Subcutaneous adipose tissue (tissue), 4 donors: ENCODE data around the gene FMN1. TPM values are rescaled to one million over a fixed set of nuclear protein-coding genes. Genes with fewer than 3 reads are reported as not detected.

Experiments
- CTCF ChIP-seq: fragments of 450-650 bp; IDR thresholded peaks from one replicate; pipeline ENCODE4 v1.5.1; 2016; ENCODE audit warnings: low read depth, mild to moderate bottlenecking, control low read depth, antibody characterized with exemption, moderate library complexity
- total RNA-seq, 4 donors: library from RNA; depleted of rRNA; stranded (reverse); fragments of >200 nt; gene quantifications; one replicate each; pipeline ENCODE4 v1.1.0, GENCODE V29; 2016

Gene FMN1
- total RNA-seq, 4 donors from 2014 or later, result 15.6 to 76.7 (median 53.9) TPM

DNA sequence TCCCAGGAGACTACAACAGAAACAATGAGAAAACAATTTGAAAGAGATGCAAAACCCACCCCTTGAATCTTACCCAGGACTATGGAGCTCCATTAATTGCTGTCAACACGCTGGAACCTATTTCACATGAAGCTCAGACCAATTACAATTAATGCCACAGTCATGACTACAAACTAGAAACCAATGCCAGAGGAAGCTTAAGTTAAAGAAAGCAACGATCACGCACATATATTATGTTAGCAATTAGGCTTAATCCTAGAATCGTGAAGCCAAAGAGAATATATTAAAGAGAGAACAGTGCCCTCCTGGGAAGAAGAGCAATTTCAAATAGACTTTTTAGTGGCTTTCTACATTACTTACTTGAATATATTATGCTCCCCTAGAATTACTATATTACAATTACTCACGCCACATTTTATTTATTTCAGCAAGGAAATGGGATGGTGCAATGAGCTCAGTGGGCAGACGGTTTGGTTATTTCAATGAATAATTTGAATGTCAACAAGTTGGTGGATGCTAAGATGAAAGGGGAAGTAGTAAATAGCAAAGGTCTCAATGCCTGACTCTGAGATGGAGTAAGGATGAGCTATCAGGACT lies 351.2 kb downstream of the FMN1 start:
- TF ChIP-seq CTCF, result no peak

- no peak for TF ChIP-seq CTCF
Measured at GRCh38 chr15:32842081-32842480, 352.4 kb downstream of the FMN1 start.

GRCh38 chr15:32840507-32841245 lies 353.8 kb downstream of the FMN1 start:
- TF ChIP-seq CTCF, result no peak

DNA sequence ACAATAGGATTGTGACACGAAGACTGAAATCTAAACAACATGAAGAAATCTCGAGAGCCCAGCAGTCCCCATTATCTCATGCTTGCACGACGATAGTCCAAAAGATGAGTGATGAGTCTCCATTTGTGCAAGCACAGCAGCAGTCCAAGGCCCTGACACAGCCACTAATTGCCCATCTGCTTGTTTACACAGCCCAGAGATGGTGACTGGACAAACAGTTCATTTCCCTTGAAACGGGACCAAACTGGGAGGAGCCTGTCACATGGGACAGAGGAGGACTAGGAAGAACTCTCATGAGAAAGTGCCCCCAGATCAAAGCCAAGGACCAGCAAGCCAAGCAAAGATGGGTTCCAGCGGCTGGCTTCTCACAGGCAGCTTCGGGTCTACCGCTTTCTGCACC lies 355.7 kb downstream of the FMN1 start:
- TF ChIP-seq CTCF, result no peak

DNA sequence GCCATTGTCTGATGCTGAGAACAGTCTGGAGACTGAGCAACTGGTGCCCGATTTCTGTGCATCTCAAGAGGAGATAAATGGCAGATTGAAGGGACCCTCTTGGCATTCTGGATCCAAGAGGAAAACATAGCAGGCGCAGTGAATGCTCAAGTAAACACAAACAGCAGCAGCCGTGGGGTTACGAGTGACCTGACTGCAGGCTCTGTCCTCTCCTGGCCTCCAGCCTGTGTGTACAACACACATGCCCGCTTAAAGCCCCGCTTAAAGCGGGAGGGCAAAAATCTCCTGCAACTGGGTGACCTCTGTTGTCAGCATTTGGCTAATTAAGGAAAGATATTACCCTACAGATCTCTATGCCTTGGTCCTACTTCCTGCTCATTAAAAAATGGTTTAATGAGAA lies 356.2 kb downstream of the FMN1 start:
- no peak for TF ChIP-seq CTCF

- TF ChIP-seq CTCF, result no peak
Measured at GRCh38 chr15:32837935-32838334, 356.6 kb downstream of the FMN1 start.

DNA sequence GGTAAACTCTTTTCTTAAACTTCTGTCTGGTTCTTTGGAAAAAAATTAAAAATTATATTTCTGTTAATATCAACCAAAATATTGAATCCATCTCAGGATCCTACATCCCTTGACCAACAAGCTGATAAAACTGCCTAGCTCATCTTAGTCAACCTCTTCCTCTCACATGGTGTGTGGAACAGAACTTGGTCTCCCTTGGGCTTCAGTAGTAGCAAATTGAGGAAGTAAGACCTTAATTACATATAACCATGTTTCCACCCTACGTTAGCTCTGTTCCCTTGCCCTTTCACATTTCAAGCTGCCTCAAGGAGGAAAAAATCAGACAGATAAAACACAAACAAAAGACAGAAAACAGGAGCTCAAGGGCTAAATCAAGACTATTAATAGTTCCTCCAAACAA lies 360.4 kb downstream of the FMN1 start:
- TF ChIP-seq CTCF, result no peak
